IMR-90 (cell line): ENCODE data around the gene TRMT11. TPM values are rescaled to one million over a fixed set of nuclear protein-coding genes. Genes with fewer than 3 reads are reported as not detected.

Source experiments
- ATAC-seq: fragments of 200-7000 bp; cut with Tn5 transposase; 2 replicates; pipeline ENCODE4 v1.9.1; 2020; ENCODE audit warnings: low read depth, mild to moderate bottlenecking, moderate library complexity
- BruUV-seq: library from RNA; stranded (reverse); fragments of 400-500 nt; replicated peaks from 2 replicates; lab custom pipeline; 2021; lab: Mats Ljungman, UMichigan
- CTCF ChIA-PET: fragments of 300-600 bp; formaldehyde crosslinking; extraction: SDS; loops from one replicate; lab custom pipeline; 2021; ENCODE audit warnings: antibody characterized with exemption; lab: Yijun Ruan, JAX
- POLR2A ChIA-PET: fragments of 300-600 bp; sonication (Branson Sonifier 250); formaldehyde crosslinking; loops from one replicate; lab custom pipeline; 2022; ENCODE audit warnings: antibody characterized with exemption; ENCODE audit not compliant: unreplicated experiment; lab: Charles Lee
- DNase-seq: peaks from one replicate; pipeline ENCODE4 v3.0.0; 2013
- H2AFZ ChIP-seq: replicated peaks from 2 replicates; pipeline ENCODE3; 2013; ENCODE audit warnings: low read length, mild to moderate bottlenecking; ENCODE audit not compliant: poor library complexity
- H2AK5ac ChIP-seq: 2 replicates; pipeline ENCODE4 v1.6.1; 2013; ENCODE audit warnings: low read depth, low read length, inconsistent platforms
- H2AK9ac ChIP-seq: replicated peaks from 2 replicates; pipeline ENCODE3; 2013; ENCODE audit warnings: mild to moderate bottlenecking, low read depth, low read length, moderate library complexity; ENCODE audit not compliant: poor library complexity
- H2BK120ac ChIP-seq: 2 replicates; pipeline ENCODE4 v1.6.1; 2013; ENCODE audit warnings: low read depth, low read length, inconsistent platforms
- H2BK15ac ChIP-seq: 3 replicates; pipeline ENCODE4 v1.6.1; 2013; ENCODE audit warnings: low read depth, low read length, inconsistent platforms
- H2BK20ac ChIP-seq: 2 replicates; pipeline ENCODE4 v1.6.1; 2013; ENCODE audit warnings: low read depth, mild to moderate bottlenecking, inconsistent platforms, low read length, moderate library complexity
- H2BK5ac ChIP-seq: 2 replicates; pipeline ENCODE4 v1.6.1; 2013; ENCODE audit warnings: mild to moderate bottlenecking, low read depth, low read length, inconsistent platforms; ENCODE audit not compliant: poor library complexity, severe bottlenecking
- H3K14ac ChIP-seq: replicated peaks from 2 replicates; pipeline ENCODE4 v1.6.1; 2013; ENCODE audit warnings: low read depth, low read length, inconsistent platforms
- H3K18ac ChIP-seq: 2 replicates; pipeline ENCODE4 v1.6.1; 2013; ENCODE audit warnings: low read depth, low read length, control low read depth
- H3K23ac ChIP-seq: 2 replicates; pipeline ENCODE4 v1.6.1; 2013; ENCODE audit warnings: low read depth, low read length, inconsistent platforms
- H3K27ac ChIP-seq: 2 replicates; pipeline ENCODE4 v1.5.1; 2013; ENCODE audit warnings: mild to moderate bottlenecking, control low read depth, low read length; ENCODE audit not compliant: insufficient read depth
- H3K27me3 ChIP-seq: 2 replicates; pipeline ENCODE4 v1.6.1; 2013; ENCODE audit warnings: low read length; ENCODE audit not compliant: control insufficient read depth, insufficient read depth
- H3K36me3 ChIP-seq: 2 replicates; pipeline ENCODE4 v1.6.1; 2013; ENCODE audit warnings: low read length, mixed read lengths; ENCODE audit not compliant: control insufficient read depth, insufficient read depth
- H3K4ac ChIP-seq: 2 replicates; pipeline ENCODE4 v1.6.1; 2013; ENCODE audit warnings: low read depth, low read length, inconsistent platforms
- H3K4me1 ChIP-seq: 2 replicates; pipeline ENCODE4 v1.6.1; 2013; ENCODE audit warnings: low read length, mixed read lengths; ENCODE audit not compliant: control insufficient read depth, insufficient read depth
- H3K4me2 ChIP-seq: 2 replicates; pipeline ENCODE4 v1.6.1; 2013; ENCODE audit warnings: low read depth, mild to moderate bottlenecking, control low read depth, low read length, moderate library complexity
- H3K4me3 ChIP-seq: 2 replicates; pipeline ENCODE4 v1.5.1; 2013; ENCODE audit warnings: low read depth, mild to moderate bottlenecking, control low read depth, low read length, moderate library complexity; ENCODE audit not compliant: insufficient read depth
- H3K56ac ChIP-seq: 2 replicates; pipeline ENCODE4 v1.6.1; 2013; ENCODE audit warnings: low read length, inconsistent platforms; ENCODE audit not compliant: insufficient read depth; ENCODE audit errors: extremely low read depth
- H3K79me1 ChIP-seq, 2 experiments: 2 replicates each; pipeline ENCODE4 v1.6.1; 2013; ENCODE audit warnings: low read length in 2 of 2, inconsistent platforms in 1 of 2, low read depth in 1 of 2
- H3K9ac ChIP-seq: 2 replicates; pipeline ENCODE4 v1.6.1; 2013; ENCODE audit warnings: low read depth, low read length, control low read depth
- H3K9me1 ChIP-seq: 2 replicates; pipeline ENCODE4 v1.6.1; 2013; ENCODE audit warnings: low read length, inconsistent platforms; ENCODE audit not compliant: insufficient read depth
- H3K9me3 ChIP-seq: 2 replicates; pipeline ENCODE4 v1.6.1; 2013; ENCODE audit warnings: low read length; ENCODE audit not compliant: control insufficient read depth, insufficient read depth
- H4K20me1 ChIP-seq: 2 replicates; pipeline ENCODE4 v1.6.1; 2013; ENCODE audit warnings: low read length, inconsistent platforms; ENCODE audit not compliant: insufficient read depth
- H4K5ac ChIP-seq: 2 replicates; pipeline ENCODE4 v1.6.1; 2013; ENCODE audit warnings: mild to moderate bottlenecking, low read depth, low read length, control low read depth
- H4K8ac ChIP-seq, 2 experiments: 2 replicates each; pipeline ENCODE4 v1.6.1; 2013; ENCODE audit warnings: low read depth in 2 of 2, low read length in 2 of 2, control low read depth in 1 of 2, inconsistent platforms in 1 of 2
- H4K91ac ChIP-seq: 2 replicates; pipeline ENCODE4 v1.6.1; 2013; ENCODE audit warnings: low read depth, low read length, inconsistent platforms; ENCODE audit not compliant: insufficient read depth
- BHLHE40 ChIP-seq: fragments of 150-350 bp; IDR thresholded peaks from 2 replicates; pipeline ENCODE4 v1.6.1; 2016; ENCODE audit warnings: mild to moderate bottlenecking, low read depth, low read length
- CEBPB ChIP-seq: IDR thresholded peaks from 2 replicates; pipeline ENCODE4 v1.6.1; 2012; ENCODE audit warnings: low read depth, low read length, improper control_type of control experiment
- CHD1 ChIP-seq: IDR thresholded peaks from 2 replicates; pipeline ENCODE4 v1.6.1; 2012; ENCODE audit warnings: low read depth, low read length, improper control_type of control experiment
- CTCF ChIP-seq: conservative IDR thresholded peaks from 2 replicates; pipeline ENCODE4 v1.5.1; 2012; ENCODE audit warnings: mild to moderate bottlenecking, low read depth, low read length, improper control_type of control experiment
- FOS ChIP-seq: fragments of 150-350 bp; IDR thresholded peaks from 2 replicates; pipeline ENCODE4 v1.6.1; 2016; ENCODE audit warnings: low read depth, low read length
- MAFK ChIP-seq: IDR thresholded peaks from 2 replicates; pipeline ENCODE4 v1.6.1; 2012; ENCODE audit warnings: low read depth, low read length, improper control_type of control experiment
- MAZ ChIP-seq: IDR thresholded peaks from 2 replicates; pipeline ENCODE4 v1.6.1; 2012; ENCODE audit warnings: low read depth, mild to moderate bottlenecking, low read length, improper control_type of control experiment, moderate library complexity, borderline replicate concordance
- MXI1 ChIP-seq: IDR thresholded peaks from 2 replicates; pipeline ENCODE4 v1.6.1; 2012; ENCODE audit warnings: low read depth, mild to moderate bottlenecking, low read length, moderate library complexity, borderline replicate concordance
- NFE2L2 ChIP-seq: fragments of 150-350 bp; IDR thresholded peaks from 2 replicates; pipeline ENCODE4 v1.6.1; 2016; ENCODE audit warnings: low read depth, mild to moderate bottlenecking, low read length
- POLR2A ChIP-seq: IDR thresholded peaks from 2 replicates; pipeline ENCODE4 v1.6.1; 2012; ENCODE audit warnings: mild to moderate bottlenecking, low read depth, low read length
- RAD21 ChIP-seq: IDR thresholded peaks from 2 replicates; pipeline ENCODE4 v1.6.1; 2012; ENCODE audit warnings: low read length, improper control_type of control experiment
- RCOR1 ChIP-seq: IDR thresholded peaks from 2 replicates; pipeline ENCODE4 v1.6.1; 2012; ENCODE audit warnings: mild to moderate bottlenecking, low read length, improper control_type of control experiment; ENCODE audit not compliant: insufficient replicate concordance
- RFX5 ChIP-seq: IDR thresholded peaks from 2 replicates; pipeline ENCODE4 v1.8.0; 2012; ENCODE audit warnings: low read depth, mild to moderate bottlenecking, low read length, moderate library complexity
- SMC3 ChIP-seq: fragments of 150-350 bp; IDR thresholded peaks from 2 replicates; pipeline ENCODE4 v1.6.1; 2016; ENCODE audit warnings: low read depth, mild to moderate bottlenecking, antibody characterized with exemption, low read length, moderate library complexity
- USF2 ChIP-seq: fragments of 150-350 bp; IDR thresholded peaks from 2 replicates; pipeline ENCODE4 v1.6.1; 2017; ENCODE audit warnings: mild to moderate bottlenecking, antibody characterized with exemption, low read length, low read depth
- dilution Hi-C: fragments of 300-500 bp; cut with HindIII; formaldehyde crosslinking; loops from one replicate; pipeline ENCODE4 v1.14.3; 2018; ENCODE audit warnings: low sequenced_read_pairs; ENCODE audit not compliant: unreplicated experiment
- in situ Hi-C: fragments of 300-500 bp; cut with MboI; formaldehyde crosslinking; loops from 3 replicates; pipeline ENCODE4 v1.14.3; 2019; ENCODE audit warnings: low sequenced_read_pairs, inconsistent platforms, mixed read lengths
- intact Hi-C: fragments of 100-400 bp; cut with micrococcal nuclease; formaldehyde crosslinking; loops from 2 replicates; pipeline ENCODE4 v1.10.0; 2022
- polyA plus RNA-seq, 3 experiments: library from polyadenylated mRNA; depleted of rRNA; stranded (reverse); fragments of >200 nt; gene quantifications; 2 replicates each; pipeline ENCODE4 v1.2.3, GENCODE V29; 2012; ENCODE audit warnings: low replicate concordance in 1 of 3
- total RNA-seq: library from RNA; depleted of rRNA; stranded (reverse); fragments of >200 nt; gene quantifications from 2 replicates; pipeline ENCODE4 v1.2.3, GENCODE V29; 2012
- TF ChIP-seq, protein P1 (sequence below): fragments of 150-350 bp; IDR thresholded peaks from 2 replicates; pipeline ENCODE4 v1.6.1; 2016; ENCODE audit warnings: low read depth, mild to moderate bottlenecking, low read length, moderate library complexity, borderline replicate concordance

Gene TRMT11
- total and polyA plus RNA-seq, 2 of the 4 experiments (the other 2 are of a cell fraction) = 14.3 to 19.0 TPM

DNA sequence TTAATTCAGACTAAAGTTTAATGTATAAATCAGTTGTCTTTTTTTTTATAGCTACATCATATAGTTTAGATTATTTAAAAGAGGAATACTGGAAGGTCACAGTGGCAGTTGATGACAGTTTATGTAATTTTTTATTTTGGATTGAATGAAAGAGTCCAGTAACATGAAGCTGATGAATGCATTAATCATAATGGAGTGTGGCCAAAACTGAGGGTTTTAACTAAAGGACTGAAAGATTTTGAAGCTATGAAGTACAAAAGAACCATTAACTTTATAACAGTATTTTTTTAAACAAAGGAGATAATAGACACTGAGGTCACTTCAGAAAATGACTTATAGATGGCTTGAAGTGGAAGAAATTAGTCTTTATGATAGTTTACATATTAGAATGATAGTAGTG lies 41.3 kb downstream of the TRMT11 start:
- Histone ChIP-seq H3K4me3 (no peak overlapping the region), H3K4me1 (no peaks in the 10 kb centered on the region), H3K9ac (no peak overlapping the region), H2BK5ac (no peak overlapping the region), H2AK9ac (no peak overlapping the region), H3K36me3 (peaks cover 6% of the 10 kb centered on the region), H4K8ac (no peak overlapping the region), H2BK20ac (no peak overlapping the region), H3K27ac (no peak overlapping the region), H3K14ac (no peak overlapping the region), H3K27me3 (no peaks in the 10 kb centered on the region), H2AFZ (no peak overlapping the region), H3K18ac (no peak overlapping the region), H4K20me1 (no peaks in the 10 kb centered on the region), H2BK120ac (no peak overlapping the region), H2BK15ac (no peak overlapping the region), H3K23ac (no peak overlapping the region), H3K9me3 (no peaks in the 10 kb centered on the region), H3K56ac (no peak overlapping the region), H3K9me1 (no peaks in the 10 kb centered on the region), H4K91ac (no peak overlapping the region), H3K4ac (no peak overlapping the region), H4K5ac (no peak overlapping the region), H3K79me1 (no peaks in the 10 kb centered on the region; a peak in 1 of 4 replicates), H3K4me2 (no peak overlapping the region), H2AK5ac (no peak overlapping the region)
- in situ Hi-C loops (loop anchor here (25.0 kb wide), 2 partner anchors 310 to 1085 kb away; partner anchors contain the start of genes CENPW and RSPO3), dilution Hi-C loops (no loop called here), intact Hi-C loops (no loop called here)
- POLR2A ChIA-PET = interaction anchor here (0.6 kb wide), 1 partner anchor 27 kb away, joined by 3 read pairs; no protein-coding TSS in a partner anchor
- TF ChIP-seq, protein P1, sequence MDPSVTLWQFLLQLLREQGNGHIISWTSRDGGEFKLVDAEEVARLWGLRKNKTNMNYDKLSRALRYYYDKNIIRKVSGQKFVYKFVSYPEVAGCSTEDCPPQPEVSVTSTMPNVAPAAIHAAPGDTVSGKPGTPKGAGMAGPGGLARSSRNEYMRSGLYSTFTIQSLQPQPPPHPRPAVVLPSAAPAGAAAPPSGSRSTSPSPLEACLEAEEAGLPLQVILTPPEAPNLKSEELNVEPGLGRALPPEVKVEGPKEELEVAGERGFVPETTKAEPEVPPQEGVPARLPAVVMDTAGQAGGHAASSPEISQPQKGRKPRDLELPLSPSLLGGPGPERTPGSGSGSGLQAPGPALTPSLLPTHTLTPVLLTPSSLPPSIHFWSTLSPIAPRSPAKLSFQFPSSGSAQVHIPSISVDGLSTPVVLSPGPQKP = no peak
- TF ChIP-seq NFE2L2 = no peak
- TF ChIP-seq MAFK = no peak
- TF ChIP-seq RCOR1 = no peak
- TF ChIP-seq MXI1 = no peak
- no peak for TF ChIP-seq RAD21
- TF ChIP-seq MAZ = no peak
- no peak for TF ChIP-seq CTCF
- no peak for TF ChIP-seq CEBPB
- no peak for TF ChIP-seq RFX5
- no peak for TF ChIP-seq CHD1
- no peak for TF ChIP-seq USF2
- no peak for TF ChIP-seq POLR2A
- no peak for TF ChIP-seq SMC3
- no peak for TF ChIP-seq FOS
- no peak for TF ChIP-seq BHLHE40
- ATAC-seq = no peak
- DNase-seq = peak; percentile 22
- CTCF ChIA-PET = interaction anchor here (1.0 to 1.1 kb wide), 3 partner anchors 53 to 333 kb away, joined by 3 read pairs; no protein-coding TSS in a partner anchor
- no TSS peak for BruUV-seq
